HG03565 (cell line): ENCODE results near the gene IFFO2.

Source experiments
- ATAC-seq: cut with Tn5 transposase; IDR thresholded peaks from one replicate; pipeline ENCODE4 v1.9.1; 2021; ENCODE audit warnings: mild to moderate bottlenecking, moderate library complexity; ENCODE audit not compliant: unreplicated experiment

IFFO2 gene

DNA sequence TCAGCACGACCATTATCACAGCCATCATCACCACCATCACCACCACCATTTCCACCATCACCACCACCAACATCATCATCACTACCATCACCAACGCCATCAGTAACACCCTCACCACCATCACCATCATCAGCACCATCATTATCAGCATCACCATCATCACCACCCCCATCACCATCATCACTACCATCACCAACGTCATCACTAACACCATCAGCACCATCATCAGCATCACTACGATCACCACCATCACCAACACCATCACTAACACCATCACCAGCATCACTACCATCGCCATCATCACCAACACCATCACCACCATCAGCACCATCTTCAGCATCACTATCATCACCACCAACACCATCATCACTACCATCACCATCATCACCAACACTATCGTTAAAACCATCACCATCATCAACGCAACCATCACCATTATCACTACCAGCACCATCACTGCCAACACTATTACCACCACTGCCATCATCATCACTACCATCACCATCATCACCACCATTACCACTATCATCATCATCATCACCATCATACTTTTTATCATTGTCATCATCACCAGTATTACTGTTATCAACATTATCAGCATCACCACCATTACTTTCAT, 98.3 kb downstream of the IFFO2 start:
- no peak for ATAC-seq

DNA sequence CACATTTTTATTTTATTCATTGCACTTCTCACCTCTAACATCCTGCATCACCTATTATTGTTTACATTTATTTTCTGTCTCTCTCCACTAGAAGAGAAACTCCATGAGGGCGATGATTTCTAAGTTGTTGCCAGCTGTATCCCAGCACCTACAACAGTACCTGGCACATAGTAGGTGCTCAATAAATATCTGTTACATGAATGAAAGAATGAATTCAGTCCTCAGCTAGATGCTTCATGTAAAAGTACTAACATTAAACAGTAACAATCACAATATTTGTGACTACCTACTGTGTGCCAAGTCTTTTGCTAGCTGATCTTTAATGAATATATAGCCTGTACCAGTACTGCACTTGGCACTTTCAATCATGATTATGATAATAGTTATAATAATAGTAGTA, 100.0 kb downstream of the IFFO2 start:
- ATAC-seq, result no peak

DNA sequence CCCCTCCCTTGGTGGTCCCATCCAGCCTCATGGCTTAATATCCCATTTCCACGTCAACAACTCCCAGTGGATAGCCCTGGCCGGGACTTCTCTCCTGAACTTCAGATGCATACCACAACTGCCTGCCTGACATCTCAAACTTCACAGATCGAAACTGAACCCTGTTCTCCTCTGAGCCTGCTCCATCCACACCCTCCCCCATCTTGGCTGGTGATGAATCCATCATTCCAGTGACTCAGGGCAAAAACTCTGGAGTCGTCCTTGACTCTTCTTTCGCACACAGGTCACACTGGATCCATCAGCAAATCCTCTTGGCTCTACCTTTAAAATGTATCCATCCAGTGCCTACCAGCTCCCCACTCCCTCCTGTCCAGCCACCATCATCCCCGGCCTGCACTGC, 100.9 kb downstream of the IFFO2 start:
- ATAC-seq, result no peak

DNA sequence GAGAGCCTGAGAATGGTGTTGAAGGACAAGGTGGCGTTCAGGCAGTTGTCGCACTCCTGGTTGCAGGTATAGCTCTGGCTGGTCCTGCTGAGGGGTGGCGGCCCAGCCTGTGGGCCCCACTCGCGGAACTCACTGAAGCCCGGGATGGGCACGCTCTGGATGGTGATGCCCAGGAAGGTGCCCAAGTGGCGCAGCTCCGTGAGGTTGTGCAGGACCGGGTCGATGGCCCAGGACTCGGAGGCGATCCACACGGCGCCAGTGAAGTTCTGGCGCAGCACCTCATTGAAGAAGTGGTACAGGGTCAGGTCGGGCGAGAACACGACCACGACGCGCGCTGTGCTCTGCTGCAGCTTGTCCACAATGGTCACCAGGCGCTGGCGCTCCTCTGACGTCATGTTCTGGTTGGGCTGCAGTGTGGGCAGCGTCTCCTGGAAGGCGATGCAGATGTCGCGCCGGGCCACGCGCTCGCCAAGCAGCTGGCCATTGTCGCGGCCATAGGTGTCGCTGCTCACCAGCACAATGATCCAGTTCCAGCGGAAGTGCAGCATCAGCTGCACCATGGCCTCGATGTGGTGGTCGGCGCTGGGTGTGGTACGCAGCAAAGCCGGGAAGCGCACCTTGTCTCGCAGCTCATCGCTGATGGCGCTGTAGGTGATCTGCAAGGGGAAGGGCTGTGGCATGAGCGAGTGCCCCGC, 102.0 kb downstream of the IFFO2 start:
- ATAC-seq, result no peak
